Adrenal gland (tissue), 5 donors: ENCODE results near the gene ACAD11.

Experiments
- CTCF ChIP-seq, 6 experiments: fragments of 450-650 bp in 4 of 6; fragments of 200-600 bp in 2 of 6; sonication (generic) in 1 of 6; IDR thresholded peaks; 1 replicate in 5 of 6; 2 replicates in 1 of 6; pipeline versions ENCODE4 v1.5.1 to v1.8.0; 2016 to 2021; ENCODE audit warnings: antibody characterized with exemption in 6 of 6, mild to moderate bottlenecking in 2 of 6, moderate library complexity in 1 of 6
- POLR2A ChIP-seq, 2 donors: fragments of 450-650 bp; IDR thresholded peaks; one replicate each; pipeline ENCODE4 v1.6.1; 2017; ENCODE audit warnings: antibody characterized with exemption in 2 of 2, mild to moderate bottlenecking in 2 of 2, moderate library complexity in 1 of 2
- donor health status: DM: no; HTN: no; CAD: no.

DNA sequence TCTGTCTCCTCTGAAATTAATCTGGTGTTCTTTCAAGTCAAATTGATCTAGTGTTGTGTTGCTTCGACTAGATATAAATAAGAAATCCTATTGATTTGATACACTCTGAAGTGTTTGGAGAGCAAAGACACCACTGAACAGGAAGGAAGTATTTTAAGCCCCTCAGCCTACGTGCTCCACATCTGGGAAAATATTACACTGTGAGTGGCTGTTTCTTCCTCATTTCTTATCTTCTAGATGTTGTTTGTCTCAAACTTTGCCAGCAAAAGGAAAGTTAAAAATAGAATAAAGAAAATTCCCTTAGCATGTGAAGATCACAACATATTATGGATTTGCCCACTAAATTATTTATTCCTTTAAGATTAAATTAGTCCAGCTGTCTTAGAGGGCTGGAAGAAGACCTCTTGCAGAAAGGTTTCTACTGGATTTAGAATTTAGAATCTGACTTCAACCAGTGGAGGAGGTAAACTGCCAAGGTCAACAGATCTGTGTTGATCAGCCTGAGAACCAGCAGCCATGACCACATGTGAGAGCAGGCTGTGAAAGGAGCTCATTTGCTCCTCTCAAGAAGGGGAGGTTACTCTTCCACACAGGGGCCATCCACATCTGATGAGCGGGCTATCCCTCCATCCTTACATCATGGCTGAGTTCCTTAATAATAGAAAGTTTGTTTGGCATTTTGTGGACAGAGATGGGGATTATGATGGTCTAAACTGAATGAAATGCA lies 108.9 kb downstream of the ACAD11 start:
- no peak for TF ChIP-seq CTCF (IDR thresholded peaks at IDR 0.05)
- no peak for TF ChIP-seq POLR2A (IDR thresholded peaks at IDR 0.05)
